ENCODE results near the gene DHX35.

GRCh38 chr20:39049684-39050554, 87.8 kb downstream of the DHX35 start:
- TF ChIP-seq USF2 (IDR thresholded peaks at IDR 0.05; ENCODE audit: borderline replicate concordance, low read depth, low read length): no peak
- no peak for TF ChIP-seq RFX5 (IDR thresholded peaks at IDR 0.05; ENCODE audit: low read depth, low read length)
